HG03571 (cell line): ENCODE measurements around the gene MYO6.
"Not testable (repeated sequence)": the region's sequence is repeated elsewhere in the genome, so short reads cannot be mapped to it uniquely, and the experiment has no call there.

ENCODE experiments used
- ATAC-seq: cut with Tn5 transposase; IDR thresholded peaks from one replicate; pipeline ENCODE4 v1.9.1; 2021; ENCODE audit not compliant: unreplicated experiment

Gene MYO6

DNA sequence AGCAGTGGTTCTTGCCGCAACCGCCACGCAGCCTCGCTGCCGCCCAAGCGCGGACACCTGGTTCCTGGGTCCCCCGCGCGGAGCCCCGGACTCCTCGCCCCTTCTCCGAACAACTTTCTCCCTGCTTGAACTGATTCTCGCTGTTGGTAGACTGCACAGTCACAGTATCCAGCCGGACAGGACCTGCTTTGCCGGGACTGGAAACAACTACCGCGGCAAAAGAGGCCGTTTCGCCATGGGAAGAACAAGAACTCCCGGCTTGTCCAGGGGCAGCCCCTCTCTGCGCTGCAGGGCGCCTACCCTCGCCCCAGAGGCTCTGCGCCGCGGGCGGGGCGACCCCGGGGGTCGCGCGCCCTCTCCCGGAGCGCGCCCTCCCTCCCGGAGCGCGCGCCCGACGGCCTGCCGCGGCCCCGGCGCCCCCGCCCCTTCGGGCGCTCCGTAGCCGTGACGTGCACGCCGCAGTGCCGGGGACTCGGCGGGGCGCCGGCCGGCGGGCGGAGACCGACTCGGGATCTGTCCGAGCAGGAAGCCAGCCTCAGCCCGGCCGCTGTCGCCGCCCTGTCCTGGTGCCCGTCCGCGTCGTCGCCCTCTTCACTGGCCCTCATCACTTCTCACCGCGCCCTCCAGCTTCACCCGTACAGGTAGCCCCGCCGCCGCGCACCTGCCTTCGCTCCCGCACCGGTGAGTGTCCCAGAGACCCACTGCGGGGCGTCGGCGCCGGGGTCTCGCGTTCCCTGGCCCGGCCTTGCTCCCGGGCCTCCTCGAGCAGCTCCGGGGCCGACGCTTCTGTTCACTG is at the start of gene MYO6:
Gene MYO6 (plus strand): TSS at position 497 of the 796 bp plus-strand sequence. CDS start 68,309 bp downstream, outside the sequence.
- peak; percentile 74 for ATAC-seq

DNA sequence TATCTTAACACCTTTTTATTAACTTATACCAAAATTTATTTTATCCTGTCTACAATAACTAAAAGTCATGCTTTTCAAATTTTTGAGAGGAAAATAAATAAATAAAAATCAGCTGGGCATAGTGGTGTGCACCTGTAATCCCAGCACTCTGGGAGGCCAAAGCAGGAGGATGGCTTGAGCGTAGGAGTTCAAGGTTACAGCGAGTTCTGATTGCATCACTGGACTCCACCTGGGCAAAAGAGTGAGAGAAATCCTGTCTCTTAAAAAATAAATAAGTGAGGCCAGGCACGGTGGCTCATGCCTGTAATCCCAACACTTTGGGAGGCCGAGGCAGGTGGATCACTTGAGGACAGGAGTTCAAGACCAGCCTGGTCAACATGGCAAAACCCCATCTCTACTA is 40.7 kb upstream of the MYO6 start:
- not testable (repeated sequence) for ATAC-seq

GRCh38 chr6:75711173-75711572 is 37.9 kb upstream of the MYO6 start:
- no peak for ATAC-seq

DNA sequence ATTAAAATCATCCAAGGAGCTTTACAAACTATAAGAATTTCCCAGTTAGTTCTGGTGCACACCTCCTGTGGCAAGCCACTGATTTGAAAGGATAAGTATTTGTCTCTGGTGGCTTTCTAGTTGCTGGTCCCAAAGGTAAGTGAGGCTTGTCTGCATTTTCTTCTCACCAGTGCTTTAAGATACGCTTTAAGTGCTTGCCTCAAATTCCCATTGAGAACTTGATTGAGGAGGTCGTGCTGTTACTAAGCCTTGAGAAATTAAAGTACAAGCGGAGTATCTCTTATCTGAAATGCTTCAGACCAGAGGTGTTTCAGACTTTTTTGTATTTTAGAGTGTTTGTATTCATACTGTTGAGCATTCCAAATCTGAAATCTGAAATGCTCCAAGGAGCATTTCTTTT is 29.9 kb upstream of the MYO6 start:
- ATAC-seq, result no peak

DNA sequence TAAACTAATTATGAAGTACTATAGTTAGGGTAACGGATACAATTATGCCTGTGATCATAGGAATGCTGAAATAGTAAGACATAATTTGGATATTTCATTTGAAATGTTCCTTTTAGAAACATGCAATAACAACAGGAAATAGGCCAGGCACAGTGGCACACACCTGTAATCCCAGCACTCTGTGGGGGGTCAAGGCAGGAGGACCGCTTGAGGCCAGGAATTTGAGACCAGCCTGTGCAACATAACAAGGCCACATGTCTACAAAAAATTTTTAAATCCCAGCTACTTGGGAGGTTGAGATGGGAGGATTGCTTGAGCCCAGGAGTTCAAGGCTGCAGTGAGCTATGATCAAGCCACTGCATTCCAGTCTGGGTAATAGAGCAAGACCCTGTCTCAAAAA is 25.7 kb upstream of the MYO6 start:
- ATAC-seq, result no peak

GRCh38 chr6:75727206-75727605 is 21.8 kb upstream of the MYO6 start:
- ATAC-seq, result no peak

GRCh38 chr6:75731029-75731428 is 18.0 kb upstream of the MYO6 start:
- ATAC-seq, result not testable (repeated sequence)

GRCh38 chr6:75735491-75736186 is 13.4 kb upstream of the MYO6 start:
- peak; percentile 94 for ATAC-seq

DNA sequence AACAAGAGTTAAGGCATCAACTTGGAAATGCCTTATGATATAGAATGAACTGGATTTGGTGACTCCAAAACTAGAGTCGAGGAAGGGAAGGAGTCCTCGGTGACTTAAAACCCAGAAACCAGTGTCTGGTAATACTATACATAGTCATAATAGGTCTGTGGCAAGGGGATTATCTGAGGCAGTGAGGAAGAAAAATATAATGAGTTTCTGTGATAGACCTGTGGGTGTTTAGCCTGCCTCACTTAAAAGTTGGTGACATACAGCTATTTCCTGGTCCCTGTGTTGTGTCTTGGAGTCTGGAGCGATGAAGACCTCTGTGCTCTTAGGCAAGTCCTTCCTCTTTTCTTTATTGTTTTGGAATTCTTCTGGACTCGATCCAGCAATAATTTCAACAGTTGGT is 5.1 kb upstream of the MYO6 start:
- no peak for ATAC-seq

DNA sequence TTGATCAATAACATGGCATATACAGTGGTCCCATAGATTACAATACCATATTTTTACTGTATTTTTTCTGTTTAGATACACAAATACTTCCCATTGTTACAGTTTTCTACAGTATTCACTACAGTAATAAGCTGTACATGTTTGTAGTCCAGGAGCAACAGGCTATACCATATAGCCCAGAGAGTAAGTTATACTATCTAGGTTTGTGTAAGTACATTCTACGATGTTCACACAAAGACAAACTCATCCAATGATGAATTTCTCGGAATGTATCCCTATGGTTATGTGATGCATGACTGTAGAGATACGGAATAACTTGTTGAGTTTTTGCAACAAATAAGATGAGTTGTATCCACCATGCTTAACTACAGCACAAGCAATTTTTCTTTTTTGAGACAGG is 3.6 kb upstream of the MYO6 start:
- ATAC-seq, result no peak

DNA sequence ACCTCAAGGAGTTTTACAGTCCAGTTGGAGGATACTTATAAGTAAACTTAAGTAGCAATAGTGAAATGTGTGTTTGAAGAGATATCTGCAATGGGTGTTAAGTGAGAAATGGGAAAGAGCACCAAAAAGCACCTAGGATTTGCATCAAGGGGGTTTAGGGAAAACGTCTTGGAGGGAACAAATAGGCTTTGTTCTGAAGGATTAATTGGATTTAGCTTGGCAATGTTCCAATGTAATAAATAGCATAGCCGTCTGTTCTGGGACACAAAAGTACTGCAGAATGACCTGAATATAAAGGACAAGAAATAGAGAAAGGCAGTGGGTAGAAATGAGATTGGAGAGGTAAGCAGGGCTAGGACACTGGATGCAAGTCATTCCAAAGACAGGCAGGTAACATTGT is 2.8 kb upstream of the MYO6 start:
- no peak for ATAC-seq

- ATAC-seq, result no peak
These were observed 1.7 kb upstream of the MYO6 start for GRCh38 chr6:75747152-75747992.

- ATAC-seq, result peak; percentile 11
These were observed 866 bp upstream of the MYO6 start for GRCh38 chr6:75748003-75748742.

GRCh38 chr6:75751443-75751842 is 2.4 kb downstream of the MYO6 start:
- no peak for ATAC-seq

DNA sequence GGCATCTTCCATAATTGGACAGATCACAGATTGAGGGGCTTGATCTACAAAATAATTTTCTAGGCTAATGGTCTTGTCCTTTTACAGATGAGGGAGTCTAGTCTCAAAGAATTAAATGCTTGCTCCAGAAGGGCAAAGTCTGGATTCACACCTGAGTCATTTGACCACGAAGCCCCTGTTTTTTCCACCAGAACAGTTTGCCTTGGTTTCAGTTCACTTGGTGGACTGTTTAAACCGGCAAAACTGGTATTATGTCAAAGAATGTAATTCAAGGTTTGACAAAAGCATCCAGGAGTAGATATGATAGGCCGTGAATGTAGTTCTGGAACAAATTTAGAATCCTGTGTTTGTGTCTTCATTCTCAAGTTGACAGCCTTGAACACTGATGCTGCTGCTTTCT is 3.3 kb downstream of the MYO6 start:
- ATAC-seq, result no peak

DNA sequence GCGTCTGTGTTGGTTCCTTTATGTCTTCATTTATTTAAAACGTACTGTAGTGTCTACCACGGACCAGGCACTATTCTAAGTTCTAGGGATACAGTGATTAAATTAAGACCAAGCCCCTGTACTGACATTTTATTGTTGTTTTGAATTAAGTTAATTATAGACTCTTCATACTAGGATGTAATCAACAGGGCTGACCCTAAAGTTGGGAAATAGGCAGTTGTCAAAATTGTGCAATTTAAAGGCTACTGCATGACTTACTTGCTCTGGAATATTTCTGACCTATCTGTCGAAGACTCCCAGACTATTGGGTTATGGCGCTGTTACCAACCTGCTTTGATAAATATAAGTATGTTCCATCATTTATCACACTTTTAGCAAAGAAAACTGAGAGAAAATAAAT is 6.7 kb downstream of the MYO6 start:
- no peak for ATAC-seq

GRCh38 chr6:75757295-75757694 is 8.3 kb downstream of the MYO6 start:
- ATAC-seq, result no peak

DNA sequence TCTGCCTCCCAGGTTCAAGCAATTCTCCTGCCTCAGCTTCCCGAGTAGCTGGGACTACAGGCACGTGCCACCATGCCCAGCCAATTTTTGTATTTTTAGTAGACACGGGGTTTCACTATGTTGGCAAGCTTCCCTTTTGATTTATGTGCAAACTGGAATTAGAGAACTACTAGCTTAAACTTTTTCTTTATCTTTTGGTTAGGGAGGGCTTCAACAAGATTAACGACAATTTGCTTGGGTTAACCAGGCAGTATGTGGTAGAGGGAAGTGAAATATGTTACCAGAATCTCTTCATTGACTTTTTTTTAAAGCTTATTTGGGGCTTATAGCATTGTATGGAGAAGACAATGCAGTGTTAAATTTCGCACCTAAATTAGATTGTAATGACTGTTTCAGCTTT is 9.0 kb downstream of the MYO6 start:
- no peak for ATAC-seq

DNA sequence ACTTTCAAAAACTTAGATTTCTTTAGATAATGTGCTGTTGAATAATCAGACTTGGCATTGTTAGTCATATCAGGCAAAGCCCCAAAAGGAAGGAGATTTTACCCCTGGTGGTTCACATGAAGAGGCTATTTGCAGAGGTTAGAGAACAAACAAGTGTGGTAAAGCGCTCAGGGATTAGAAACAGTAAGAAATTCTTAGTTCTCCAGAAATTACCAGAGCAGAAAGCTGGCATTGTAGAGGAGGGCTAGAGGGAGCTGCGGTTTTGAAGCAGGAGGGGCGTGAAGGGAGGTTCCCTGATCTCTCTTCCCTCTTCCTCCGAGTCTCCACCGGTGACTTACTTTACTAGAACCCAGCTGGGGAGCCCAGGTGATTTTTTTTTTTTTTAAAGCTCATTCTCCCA is 10.2 kb downstream of the MYO6 start:
- ATAC-seq, result no peak

DNA sequence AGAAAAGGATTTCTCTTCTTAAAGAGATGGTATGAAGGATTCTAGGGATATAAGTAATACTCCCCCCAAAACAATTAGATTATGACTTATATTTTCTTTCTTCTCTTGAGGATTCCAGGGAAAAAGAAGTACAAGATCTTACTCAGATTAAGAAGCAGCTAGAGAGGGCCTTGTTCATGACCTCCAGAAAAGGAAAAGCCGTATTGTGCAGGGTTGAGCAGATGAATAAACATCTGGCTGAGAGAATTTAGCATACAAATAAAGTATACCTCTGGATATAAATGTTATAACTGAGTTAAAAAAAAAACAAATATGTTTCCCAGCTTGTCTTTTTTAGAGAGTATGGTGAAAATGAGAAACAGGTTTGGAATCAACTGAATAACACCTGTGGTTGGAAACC is 11.3 kb downstream of the MYO6 start:
- ATAC-seq, result no peak

DNA sequence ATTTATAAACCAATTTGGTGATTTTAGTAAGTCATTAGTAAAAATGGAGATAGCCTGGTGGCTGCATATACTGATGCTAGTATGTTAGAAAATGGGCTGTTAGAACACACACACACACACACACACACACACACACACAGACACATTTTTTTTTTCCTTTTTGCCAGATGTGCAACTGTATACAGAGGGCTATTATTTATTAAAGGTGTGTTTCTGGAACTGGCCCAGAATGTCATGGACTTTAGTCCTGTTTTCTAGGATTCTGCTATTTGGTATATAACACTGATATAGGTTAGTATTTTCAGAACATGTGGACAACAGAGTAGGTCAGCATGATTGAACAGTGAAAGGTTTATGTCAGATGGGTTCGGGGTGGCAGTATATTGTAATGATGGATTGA is 12.4 kb downstream of the MYO6 start:
- no peak for ATAC-seq
